GM12892 (cell line): ENCODE results near the gene FBXL7.

ENCODE experiments used
- POLR2A ChIP-seq: IDR thresholded peaks from 2 replicates; pipeline ENCODE4 v1.6.1; 2011; ENCODE audit warnings: low read depth, low read length, control low read depth
- POLR2AphosphoS5 ChIP-seq: IDR thresholded peaks from 2 replicates; pipeline ENCODE4 v1.6.1; 2011; ENCODE audit warnings: low read depth, low read length, control low read depth
- TAF1 ChIP-seq: IDR thresholded peaks from 2 replicates; pipeline ENCODE4 v1.6.1; 2011; ENCODE audit warnings: low read depth, mild to moderate bottlenecking, control low read depth, low read length, borderline replicate concordance

DNA sequence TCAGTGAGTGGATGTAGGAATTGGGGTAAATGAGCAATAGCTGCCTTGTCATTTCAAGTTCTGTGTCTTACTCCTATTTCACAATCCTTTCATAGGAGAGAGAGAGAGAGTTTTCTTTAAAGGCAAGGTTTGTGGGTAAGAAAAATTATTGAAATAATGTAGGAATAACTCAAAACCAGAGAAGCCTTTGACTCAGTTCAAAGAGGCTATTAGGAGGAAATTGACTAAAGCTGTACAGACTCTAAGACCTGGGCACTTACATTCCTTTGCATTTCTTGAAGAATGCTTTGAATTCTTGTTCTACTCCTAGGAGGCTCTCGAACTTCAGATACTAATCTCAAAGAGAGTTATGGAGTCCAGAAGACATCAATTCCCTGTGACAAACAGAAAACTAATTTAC is 257.1 kb downstream of the FBXL7 start:
- TF ChIP-seq POLR2AphosphoS5: no peak
- TF ChIP-seq POLR2A: no peak
- no peak for TF ChIP-seq TAF1
